GM21390 (cell line): Measurements from ENCODE around the gene CNGB1.
"Not testable (repeated sequence)": the region's sequence is repeated elsewhere in the genome, so short reads cannot be mapped to it uniquely, and the experiment has no call there.

ENCODE experiments used
- ATAC-seq: cut with Tn5 transposase; IDR thresholded peaks from one replicate; pipeline ENCODE4 v1.9.1; 2021; ENCODE audit not compliant: unreplicated experiment

CNGB1 gene

DNA sequence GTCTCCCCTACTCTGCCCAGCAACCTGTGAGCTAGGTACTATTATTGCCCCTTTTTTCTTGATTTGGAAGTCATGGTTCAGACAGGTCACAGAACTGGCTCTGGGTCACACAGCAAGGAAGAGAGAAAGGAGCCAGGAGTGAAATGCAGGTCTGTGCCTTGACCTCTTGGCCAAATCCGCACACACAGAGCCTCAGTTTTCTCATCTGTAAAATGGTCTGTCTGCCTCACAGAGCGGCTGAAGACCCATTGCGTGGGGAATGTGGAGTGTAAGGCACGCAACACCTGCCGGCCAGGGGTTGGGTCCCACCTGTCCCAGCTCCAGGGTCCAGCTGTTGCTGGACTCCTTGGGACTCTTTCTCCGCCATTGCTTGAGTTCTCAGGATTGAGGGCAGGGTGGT, 32.4 kb downstream of the CNGB1 start:
- ATAC-seq, result no peak

DNA sequence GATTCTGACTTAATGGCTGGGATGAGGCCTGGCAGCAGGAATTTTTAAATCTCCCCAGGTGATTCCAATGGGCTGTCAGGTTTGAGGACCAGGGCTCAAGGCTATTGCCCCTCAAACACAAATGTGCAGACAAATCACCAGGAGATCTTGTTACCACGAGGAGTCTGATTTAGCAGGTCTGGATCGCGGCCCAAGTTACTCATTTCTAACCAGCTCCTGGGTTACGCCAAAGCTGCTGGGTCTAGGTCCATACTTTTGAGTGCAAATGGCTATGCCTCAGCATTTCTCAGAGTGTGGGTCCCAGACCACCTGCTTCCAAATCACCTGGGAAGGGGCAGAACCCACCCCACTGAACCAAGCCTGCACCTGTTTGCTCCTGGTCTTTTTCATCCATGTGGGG, 33.1 kb downstream of the CNGB1 start:
- ATAC-seq, result no peak

DNA sequence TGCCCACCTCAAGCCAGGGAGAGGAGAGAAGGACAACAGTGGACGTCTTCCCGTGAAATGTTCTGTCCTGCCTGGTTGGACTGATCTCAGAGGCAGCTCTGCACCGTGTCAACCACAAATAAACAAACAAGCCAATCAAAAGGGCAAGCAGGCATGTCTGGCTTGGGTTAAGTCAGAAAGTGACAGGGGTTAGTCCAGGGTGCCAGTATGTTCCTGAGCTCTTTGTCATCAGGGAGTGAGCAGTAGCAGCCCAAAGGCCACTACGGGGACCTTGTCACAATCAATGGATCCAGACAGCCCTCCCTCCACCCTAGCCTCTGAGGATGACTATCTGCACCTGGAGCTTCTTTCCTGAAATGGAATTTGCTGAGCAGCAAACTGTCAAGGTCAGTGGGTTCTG, 35.0 kb downstream of the CNGB1 start:
- no peak for ATAC-seq

DNA sequence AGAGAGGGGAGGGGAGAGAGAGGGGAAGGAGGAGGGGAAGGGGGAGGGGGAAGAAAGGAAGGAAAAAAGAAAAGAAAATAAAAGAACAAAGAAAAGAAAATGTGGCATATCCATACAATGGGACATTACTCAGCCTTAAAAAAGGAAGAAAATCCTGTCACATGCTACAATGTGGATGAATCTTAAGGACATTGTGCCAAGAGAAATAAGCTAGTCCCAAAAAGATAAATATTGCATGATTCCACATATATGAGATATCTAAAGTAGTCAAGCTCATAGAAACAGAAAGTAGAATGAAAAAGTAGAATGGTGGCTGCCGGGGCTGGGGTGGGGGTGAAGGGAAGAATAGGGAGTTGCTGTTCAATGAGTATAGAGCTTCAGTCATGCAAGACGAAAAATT, 40.4 kb downstream of the CNGB1 start:
- ATAC-seq, result no peak

DNA sequence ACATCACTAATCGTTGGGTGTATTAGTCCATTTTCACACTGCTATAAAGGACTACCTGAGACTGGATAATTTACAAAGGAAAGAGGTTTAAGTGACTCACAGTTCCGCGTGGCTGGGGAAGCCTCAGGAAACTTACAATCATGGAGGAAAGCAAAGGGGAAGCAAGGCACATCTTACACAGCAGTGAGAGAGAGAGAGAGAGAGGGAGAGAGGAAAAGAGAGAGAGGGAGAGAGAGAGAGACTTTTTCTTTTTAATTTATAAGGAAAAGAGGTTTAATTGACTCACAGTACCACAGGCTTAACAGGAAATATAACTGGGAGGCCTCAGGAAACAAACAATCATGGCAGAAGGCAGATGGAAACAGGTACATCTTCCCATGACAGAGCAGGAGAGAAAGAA, 41.7 kb downstream of the CNGB1 start:
- ATAC-seq, result no peak

DNA sequence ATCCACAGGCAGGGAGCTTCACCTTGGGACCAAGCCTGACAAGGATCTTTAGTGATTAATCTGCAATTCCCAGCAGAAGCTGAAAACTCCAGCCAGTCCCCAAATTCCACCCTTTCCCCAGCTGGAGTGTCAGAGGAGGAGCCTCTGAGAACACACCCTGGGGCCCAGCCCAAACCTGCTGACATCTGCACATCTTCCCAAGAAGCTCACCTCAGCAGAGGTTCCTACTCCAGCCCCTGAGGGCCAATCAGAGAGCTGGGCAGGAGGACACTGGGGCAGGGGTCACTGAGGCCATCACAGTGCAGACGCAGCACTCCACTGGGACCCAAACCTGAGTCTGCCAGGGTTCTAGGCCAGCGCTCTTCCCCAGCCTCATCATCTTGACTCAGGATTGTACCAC, 44.9 kb downstream of the CNGB1 start:
- no peak for ATAC-seq

DNA sequence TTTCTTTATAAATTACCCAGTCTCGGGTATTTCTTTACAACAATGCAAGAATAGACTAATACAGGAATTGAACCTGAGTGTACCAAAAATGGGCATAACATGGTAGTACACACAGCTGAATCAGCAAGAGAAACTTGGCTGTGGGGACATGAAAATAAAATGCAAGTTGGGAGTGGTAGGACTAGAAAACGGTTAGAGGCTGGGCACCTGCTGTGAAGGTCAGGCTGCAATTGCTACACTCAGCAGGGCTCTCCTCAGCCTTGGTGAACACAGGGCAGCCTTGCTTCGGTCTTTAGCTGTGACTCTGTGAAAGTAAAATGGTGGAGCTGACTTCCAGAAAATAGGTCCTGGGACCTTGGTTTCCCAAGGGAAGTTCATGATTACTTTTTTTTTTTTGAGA, 45.6 kb downstream of the CNGB1 start:
- ATAC-seq, result no peak

DNA sequence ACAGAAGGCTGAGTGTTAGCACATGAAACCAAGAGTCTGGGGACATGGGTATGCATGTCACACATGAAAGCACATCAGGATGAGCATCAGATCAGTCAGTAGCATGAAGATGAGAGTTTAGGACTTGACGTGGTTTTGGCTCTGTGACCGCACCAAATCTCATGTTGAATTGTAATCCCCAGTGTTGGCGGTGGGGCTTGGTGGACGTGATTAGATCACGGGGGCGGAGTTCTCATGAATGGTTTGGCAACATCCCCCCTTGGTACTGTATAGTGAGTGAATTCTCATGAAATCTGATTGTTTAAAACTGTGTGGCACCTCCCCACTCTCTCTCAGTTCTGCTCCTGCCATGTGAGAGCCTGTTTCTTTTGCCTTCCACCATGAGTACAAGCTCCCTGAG, 46.4 kb downstream of the CNGB1 start:
- ATAC-seq, result no peak

- no peak for ATAC-seq
Observed at GRCh38 chr16:57923841-57924240, 47.1 kb downstream of the CNGB1 start.

GRCh38 chr16:57923418-57923817, 47.5 kb downstream of the CNGB1 start:
- no peak for ATAC-seq

- ATAC-seq, result no peak
Observed at GRCh38 chr16:57920880-57921229, 50.1 kb downstream of the CNGB1 start.

DNA sequence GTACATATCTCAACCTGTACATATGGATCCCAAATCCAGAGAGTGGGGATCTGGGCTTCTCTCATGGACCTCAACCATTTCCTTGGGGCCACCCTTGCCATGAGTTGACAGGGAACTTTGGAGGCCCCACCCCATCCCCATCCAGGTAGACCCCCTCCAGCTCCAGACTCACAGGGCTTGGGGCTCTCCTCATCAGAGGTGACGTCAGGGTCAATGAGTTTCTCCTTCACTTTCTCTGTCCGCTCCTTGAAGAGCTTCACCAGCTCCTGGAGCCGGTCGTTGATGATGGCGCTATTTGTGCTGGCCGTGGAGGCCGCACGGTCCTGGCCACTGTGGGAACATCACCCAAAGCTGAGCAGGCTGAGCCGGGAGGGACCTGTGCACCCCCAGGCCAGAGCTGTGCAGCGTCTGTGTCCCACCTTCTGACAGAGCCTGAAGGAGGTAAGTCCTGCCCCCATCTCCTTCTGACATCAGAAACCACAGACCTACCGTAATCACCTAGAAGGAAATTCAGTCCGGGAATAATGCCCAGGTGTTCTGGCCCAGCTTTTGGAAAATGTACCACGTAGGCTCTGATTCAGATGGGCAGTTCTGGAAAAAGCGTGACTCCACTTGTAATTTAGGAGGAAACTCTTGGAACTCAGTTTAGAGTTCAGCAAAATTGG, 50.6 kb downstream of the CNGB1 start:
- ATAC-seq, result no peak

DNA sequence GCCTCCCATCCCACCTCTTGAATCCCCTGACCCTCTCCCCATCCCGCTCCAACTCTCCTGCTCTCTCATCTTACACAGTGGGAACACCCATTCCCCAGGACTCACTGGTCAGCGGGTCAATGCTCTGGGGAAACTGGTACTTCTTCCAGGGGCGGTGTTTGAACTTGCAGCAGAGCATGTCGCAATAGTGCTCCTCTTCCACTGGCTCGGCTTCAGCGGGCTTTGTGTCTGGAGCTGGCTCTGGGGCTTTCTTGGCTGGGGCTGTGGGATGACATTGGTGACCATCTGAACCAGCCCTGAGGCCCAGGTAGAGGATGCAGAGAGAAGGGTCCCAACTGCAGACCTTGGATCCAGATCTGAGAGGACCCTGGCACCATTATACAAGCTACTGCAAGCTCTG, 51.9 kb downstream of the CNGB1 start:
- no peak for ATAC-seq

- ATAC-seq, result no peak
Observed at GRCh38 chr16:57918444-57918843, 52.5 kb downstream of the CNGB1 start.

DNA sequence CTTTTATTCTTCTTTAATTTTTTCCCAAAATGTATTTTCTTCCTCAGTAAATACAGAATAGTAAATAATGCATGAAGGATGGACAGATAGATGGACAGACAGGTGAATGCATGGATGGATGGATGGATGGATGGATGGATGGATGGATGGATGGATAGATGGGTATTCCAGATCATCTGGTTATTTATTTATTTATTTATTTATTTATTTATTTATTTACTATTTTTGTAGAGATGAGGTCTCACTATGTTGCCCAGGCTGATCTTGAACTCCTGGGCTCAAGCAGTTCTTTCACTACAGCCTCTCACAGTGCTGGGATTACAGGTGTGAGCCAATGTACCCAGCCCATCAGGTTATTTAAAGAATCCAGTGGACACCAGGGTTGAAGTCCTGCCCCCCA, 53.0 kb downstream of the CNGB1 start:
- not testable (repeated sequence) for ATAC-seq

- ATAC-seq, result not testable (repeated sequence)
Observed at GRCh38 chr16:57917489-57917888, 53.4 kb downstream of the CNGB1 start.

- ATAC-seq, result no peak
Observed at GRCh38 chr16:57916735-57917438, 54.0 kb downstream of the CNGB1 start.

GRCh38 chr16:57915811-57916488, 55.0 kb downstream of the CNGB1 start:
- no peak for ATAC-seq

- ATAC-seq, result no peak
Observed at GRCh38 chr16:57915267-57915666, 55.7 kb downstream of the CNGB1 start.

DNA sequence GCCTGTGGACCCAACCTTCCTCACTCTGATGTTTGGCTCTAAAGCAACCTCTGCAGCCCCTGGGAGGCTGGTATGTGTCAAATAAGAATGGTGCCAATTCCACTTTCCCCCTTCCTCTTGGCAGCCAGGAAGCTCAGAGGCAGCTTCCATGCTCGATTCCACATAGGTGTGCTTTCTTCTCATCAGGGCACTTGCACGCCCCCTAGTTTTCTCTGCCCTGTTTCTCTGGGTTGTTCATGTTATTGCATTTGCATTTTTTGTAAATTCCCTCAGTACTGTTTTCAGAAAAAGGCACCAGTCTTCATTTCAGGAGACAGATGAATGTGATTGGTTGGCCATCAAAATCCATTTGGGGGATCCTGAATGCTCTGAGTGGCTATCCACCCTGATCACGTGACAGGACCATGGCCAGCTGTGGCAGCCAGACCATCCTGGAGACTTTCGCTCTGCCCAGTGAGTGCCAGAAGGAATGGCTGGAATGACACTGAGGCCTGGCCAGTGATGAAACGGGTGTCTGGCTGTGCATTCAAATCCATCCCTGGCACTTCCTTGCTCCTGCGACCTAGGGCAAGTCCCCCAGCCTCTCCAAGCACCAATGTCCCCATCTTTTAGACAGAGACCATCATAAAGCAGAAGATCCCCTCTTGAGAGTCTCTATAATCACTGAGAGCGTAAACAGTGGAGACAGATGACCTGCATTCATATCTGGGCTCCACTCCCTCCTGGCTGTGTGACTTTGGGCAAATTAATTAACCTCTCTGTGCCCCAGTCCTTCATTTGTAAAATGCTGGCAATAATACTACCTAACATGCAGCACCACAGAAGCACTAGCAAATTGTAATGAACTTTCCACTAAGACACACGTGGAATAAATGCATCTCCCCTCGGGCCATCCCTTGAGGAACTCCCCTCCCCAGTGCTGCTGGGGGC, 56.4 kb downstream of the CNGB1 start:
- ATAC-seq, result no peak

DNA sequence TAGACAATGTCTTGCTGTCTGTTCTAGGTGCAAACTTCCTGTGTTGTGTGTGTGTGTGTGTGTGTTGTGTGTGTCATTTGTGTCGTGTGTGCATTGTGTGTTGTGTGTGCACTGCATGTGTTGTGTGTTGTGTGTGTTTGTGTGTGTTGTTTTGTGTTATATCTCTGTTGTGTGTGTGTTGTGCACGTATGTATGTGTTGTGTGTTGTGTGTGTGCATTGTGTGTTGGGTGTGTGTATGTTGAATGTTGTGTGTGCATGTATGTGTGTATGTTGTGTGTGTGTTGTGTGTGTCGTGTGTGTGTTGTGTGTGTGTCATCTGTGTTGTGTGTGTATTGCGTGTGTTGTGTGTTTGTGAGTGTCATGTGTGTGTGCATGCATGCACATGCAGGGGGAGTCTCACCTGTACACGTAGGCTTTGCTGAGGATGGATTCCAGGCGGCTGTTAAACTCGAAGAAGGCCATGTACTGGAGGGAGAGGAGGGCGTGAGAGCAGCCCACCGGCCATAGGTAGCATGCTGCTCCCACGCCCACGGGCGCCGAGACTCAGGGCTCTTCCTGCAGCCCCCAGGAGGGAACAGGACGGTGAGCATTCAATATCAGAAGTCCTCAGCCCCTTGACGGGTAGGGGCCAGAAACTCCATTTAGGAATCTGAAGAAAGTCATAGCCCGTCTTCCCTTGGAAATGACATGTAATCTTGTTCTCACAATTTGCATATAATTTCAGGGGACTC, 58.2 kb downstream of the CNGB1 start:
- no peak for ATAC-seq
